ENCODE data around the gene NOL6.

GRCh38 chr9:33433871-33434270, 39.9 kb downstream of the NOL6 start:
- TF ChIP-seq SP1 (CRISPR knock-in tag; conservative IDR thresholded peaks at IDR 0.05) (no peak), CTCF (IDR thresholded peaks at IDR 0.05) (no peak), ZNF232 (CRISPR knock-in tag; IDR thresholded peaks at IDR 0.05) (no peak), FOXK1 (CRISPR knock-in tag; IDR thresholded peaks at IDR 0.05) (no peak), AFF4 (CRISPR knock-in tag; IDR thresholded peaks at IDR 0.05; ENCODE audit: borderline replicate concordance) (no peak), ELF4 (CRISPR knock-in tag; IDR thresholded peaks at IDR 0.05; ENCODE audit: low read depth) (no peak), EMX1 (CRISPR knock-in tag; IDR thresholded peaks at IDR 0.05) (no peak), ZNF281 (CRISPR knock-in tag; IDR thresholded peaks at IDR 0.05) (no peak), USF2 (CRISPR knock-in tag; IDR thresholded peaks at IDR 0.05) (no peak), RELA (CRISPR knock-in tag; IDR thresholded peaks at IDR 0.05; ENCODE audit: borderline replicate concordance) (no peak), ZBTB21 (CRISPR knock-in tag; IDR thresholded peaks at IDR 0.05; ENCODE audit: borderline replicate concordance) (no peak)

Measured in WTC11 (cell line).